ENCODE results near the gene LRRN2. TPM values are rescaled to one million over a fixed set of nuclear protein-coding genes. Genes with fewer than 3 reads are reported as not detected.

The LRRN2 gene
- total and polyA plus RNA-seq, 9 of the 15 experiments (the other 6 are each of a cell fraction or from before 2014, with no cell fraction given): 0.05 TPM; not detected in 8

- no peak for TF ChIP-seq MGA (IDR thresholded peaks at IDR 0.05)
- TF ChIP-seq SIX5 (IDR thresholded peaks at IDR 0.05; ENCODE audit: borderline replicate concordance in 1 of 2, insufficient read depth in 1 of 2, low read depth in 1 of 2, low read length in 2 of 2): no peak
Measured at GRCh38 chr1:204684206-204684570, 1.4 kb downstream of the LRRN2 start (continued).

Measured in K562 (cell line).